GM12878 (cell line): ENCODE measurements around the gene RPS4Y1. TPM values are rescaled to one million over a fixed set of nuclear protein-coding genes. Genes with fewer than 3 reads are reported as not detected.

Experiments used
- polyA plus RNA-seq, 11 experiments: library from polyadenylated mRNA; depleted of rRNA in 4 of 11; unstranded in 6 of 11; stranded (reverse) in 5 of 11; fragments of >200 nt; fragmentation: Nextera tagmentation in 4 of 11; fragmentation: Illumina TruSeq in 1 of 11; extraction: Ambion mirVana in 4 of 11; extraction: Trizol in 1 of 11; gene quantifications; 1 replicate in 1 of 11; 2 replicates in 10 of 11; pipeline versions ENCODE4 v1.2.1 to v1.2.3, GENCODE V29; 2011 to 2016; ENCODE audit warnings: inconsistent platforms in 2 of 11, missing spikeins in 2 of 11, low read depth in 1 of 11
- small RNA-seq: library from RNA; depleted of rRNA; stranded (forward); fragments of <200 nt; gene quantifications from one replicate; pipeline ENCODE3, GENCODE V24; 2014
- total RNA-seq, 4 experiments: library from RNA; depleted of rRNA in 3 of 4; stranded (reverse); fragments of >200 nt in 3 of 4; fragmentation: Illumina TruSeq in 1 of 4; extraction: Trizol in 1 of 4; gene quantifications; 2 replicates each; pipeline versions ENCODE4 v1.2.1 to v1.2.3, GENCODE V29; 2013 to 2021

RPS4Y1 gene
- total and polyA plus RNA-seq, 10 of the 15 experiments (the other 5 are each of a cell fraction or from before 2014, with no cell fraction given): 0.32 to 0.46 TPM; not detected in 8

Small RNAs within 50 kb of the gene (small RNA-seq; reads per million reads assigned to genes)
- not detected for gene TOMM22P2

Other genes starting within 250 kb of the RPS4Y1 start
- not detected in 2 replicates for gene SRY, start 53.9 kb upstream of the RPS4Y1 start, total RNA-seq (2014; rRNA removed)
- not detected in 2 replicates for gene SRY, start 53.9 kb upstream of the RPS4Y1 start, total RNA-seq (2014; rRNA removed; fragmentation: Illumina TruSeq; extraction: Trizol)
- not detected in 2 replicates for gene SRY, start 53.9 kb upstream of the RPS4Y1 start, total RNA-seq (2021)
- not detected in 2 replicates for gene SRY, start 53.9 kb upstream of the RPS4Y1 start, polyA plus RNA-seq (2011; rRNA removed)
- gene SRY, start 53.9 kb upstream of the RPS4Y1 start, polyA plus RNA-seq (2014; fragmentation: Illumina TruSeq; extraction: Trizol): not detected in 2 replicates
- not detected for gene SRY, start 53.9 kb upstream of the RPS4Y1 start, polyA plus RNA-seq (2014; fragmentation: Nextera tagmentation; extraction: Ambion mirVana)
- gene SRY, start 53.9 kb upstream of the RPS4Y1 start, polyA plus RNA-seq (2014; rRNA removed): not detected in 2 replicates
- not detected for gene SRY, start 53.9 kb upstream of the RPS4Y1 start, polyA plus RNA-seq (2016; fragmentation: Nextera tagmentation; extraction: Ambion mirVana)
- gene ZFY, start 93.8 kb downstream of the RPS4Y1 start, total RNA-seq (2014; rRNA removed): not detected in 2 replicates
- not detected in 2 replicates for gene ZFY, start 93.8 kb downstream of the RPS4Y1 start, total RNA-seq (2014; rRNA removed; fragmentation: Illumina TruSeq; extraction: Trizol)
- gene ZFY, start 93.8 kb downstream of the RPS4Y1 start, total RNA-seq (2021): not detected in 2 replicates
- gene ZFY, start 93.8 kb downstream of the RPS4Y1 start, polyA plus RNA-seq (2011; rRNA removed): not detected in 2 replicates
- gene ZFY, start 93.8 kb downstream of the RPS4Y1 start, polyA plus RNA-seq (2014; fragmentation: Illumina TruSeq; extraction: Trizol): not detected in 2 replicates
- gene ZFY, start 93.8 kb downstream of the RPS4Y1 start, polyA plus RNA-seq (2014; fragmentation: Nextera tagmentation; extraction: Ambion mirVana): not detected
- not detected in 2 replicates for gene ZFY, start 93.8 kb downstream of the RPS4Y1 start, polyA plus RNA-seq (2014; rRNA removed)
- not detected for gene ZFY, start 93.8 kb downstream of the RPS4Y1 start, polyA plus RNA-seq (2016; fragmentation: Nextera tagmentation; extraction: Ambion mirVana)